ENCODE results near the gene ADD1.

ADD1 gene

GRCh38 chr4:2805712-2806389 lies 37.8 kb upstream of the ADD1 start:
- no peak for DNase-seq (ENCODE audit: low read depth)

GRCh38 chr4:2806390-2807355 lies 37.0 kb upstream of the ADD1 start:
- DNase-seq (ENCODE audit: low read depth) = peak; percentile 66

GRCh38 chr4:2807571-2807970 lies 36.1 kb upstream of the ADD1 start:
- no peak for DNase-seq (ENCODE audit: low read depth)

GRCh38 chr4:2808001-2808400 lies 35.6 kb upstream of the ADD1 start:
- DNase-seq (ENCODE audit: low read depth) = no peak

GRCh38 chr4:2809610-2810180 lies 33.9 kb upstream of the ADD1 start:
- no peak for DNase-seq (ENCODE audit: low read depth)

GRCh38 chr4:2810388-2810787 lies 33.3 kb upstream of the ADD1 start:
- DNase-seq (ENCODE audit: low read depth) = no peak

- DNase-seq (ENCODE audit: low read depth) = peak; percentile 61
Observed at GRCh38 chr4:2811830-2812611, 31.6 kb upstream of the ADD1 start.

GRCh38 chr4:2812612-2813354 lies 30.9 kb upstream of the ADD1 start:
- DNase-seq (ENCODE audit: low read depth) = peak; percentile 24

- DNase-seq (ENCODE audit: low read depth) = no peak
Observed at GRCh38 chr4:2813446-2814405, 29.9 kb upstream of the ADD1 start.

GRCh38 chr4:2814627-2815270 lies 28.9 kb upstream of the ADD1 start:
- no peak for DNase-seq (ENCODE audit: low read depth)

- DNase-seq (ENCODE audit: low read depth) = no peak
Observed at GRCh38 chr4:2816401-2816954, 27.2 kb upstream of the ADD1 start.

- DNase-seq (ENCODE audit: low read depth) = no peak
Observed at GRCh38 chr4:2817137-2817536, 26.5 kb upstream of the ADD1 start.

- no peak for DNase-seq (ENCODE audit: low read depth)
Observed at GRCh38 chr4:2817701-2818350, 25.8 kb upstream of the ADD1 start.

- no peak for DNase-seq (ENCODE audit: low read depth)
Observed at GRCh38 chr4:2818351-2818939, 25.2 kb upstream of the ADD1 start.

- no peak for DNase-seq (ENCODE audit: low read depth)
Observed at GRCh38 chr4:2819244-2820215, 24.1 kb upstream of the ADD1 start.

- DNase-seq (ENCODE audit: low read depth) = no peak
Observed at GRCh38 chr4:2820216-2820982, 23.2 kb upstream of the ADD1 start.
